ENCODE measurements around the gene YPEL5.

Gene YPEL5

GRCh38 chr2:30165050-30165520, 18.3 kb downstream of the YPEL5 start:
- peak; percentile 90 for DNase-seq (ENCODE audit: low read depth)

DNA sequence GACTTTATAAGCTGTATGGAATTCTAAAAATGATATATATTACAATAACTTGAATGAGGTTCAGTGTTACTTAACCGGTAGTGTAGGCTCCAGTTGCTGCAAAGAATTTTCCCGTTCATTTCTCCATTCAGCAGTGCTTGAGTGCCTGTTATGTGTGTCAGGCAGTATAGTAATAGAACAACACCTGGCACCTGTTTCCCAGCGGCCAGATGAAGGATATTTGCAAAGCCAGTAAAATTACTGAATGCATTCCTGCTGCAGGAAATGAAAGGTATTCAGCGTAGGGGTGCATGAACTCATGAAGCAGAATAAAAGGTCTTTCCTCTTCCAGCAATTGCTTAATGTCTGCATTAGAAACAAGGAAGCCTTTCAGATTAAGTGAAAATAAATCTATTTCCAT, 18.8 kb downstream of the YPEL5 start:
- DNase-seq (ENCODE audit: low read depth) = no peak

DNA sequence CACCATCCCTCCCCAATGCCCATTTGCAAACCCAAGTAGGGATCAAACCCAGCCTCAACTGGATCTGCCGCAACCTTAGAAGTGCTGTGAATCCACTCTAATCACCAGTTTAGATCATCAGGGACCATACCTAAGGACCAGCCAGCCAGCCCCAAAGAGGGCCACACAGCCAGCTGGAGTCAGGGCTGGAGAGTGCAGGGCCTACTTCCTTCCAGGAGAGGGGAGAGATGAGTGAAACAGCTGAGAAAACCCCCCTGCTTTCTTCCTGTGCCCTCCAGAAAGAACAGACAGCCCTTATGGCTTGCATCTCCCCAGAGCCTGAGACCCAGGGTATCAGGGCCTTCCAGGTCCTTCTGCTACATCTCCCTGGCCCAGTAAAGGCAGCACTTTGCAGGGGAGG, 25.8 kb downstream of the YPEL5 start:
- DNase-seq (ENCODE audit: low read depth) = no peak

GRCh38 chr2:30177440-30177839, 30.6 kb downstream of the YPEL5 start:
- DNase-seq (ENCODE audit: low read depth) = no peak

GRCh38 chr2:30177956-30178355, 31.1 kb downstream of the YPEL5 start:
- peak; percentile 6 for DNase-seq (ENCODE audit: low read depth)

- DNase-seq (ENCODE audit: low read depth) = peak; percentile 86
Measured at GRCh38 chr2:30178618-30179434, 32.0 kb downstream of the YPEL5 start.

- no peak for DNase-seq (ENCODE audit: low read depth)
Measured at GRCh38 chr2:30179536-30179935, 32.7 kb downstream of the YPEL5 start.

- no peak for DNase-seq (ENCODE audit: low read depth)
Measured at GRCh38 chr2:30180226-30180625, 33.4 kb downstream of the YPEL5 start.

- DNase-seq (ENCODE audit: low read depth) = no peak
Measured at GRCh38 chr2:30181176-30181575, 34.4 kb downstream of the YPEL5 start.

DNA sequence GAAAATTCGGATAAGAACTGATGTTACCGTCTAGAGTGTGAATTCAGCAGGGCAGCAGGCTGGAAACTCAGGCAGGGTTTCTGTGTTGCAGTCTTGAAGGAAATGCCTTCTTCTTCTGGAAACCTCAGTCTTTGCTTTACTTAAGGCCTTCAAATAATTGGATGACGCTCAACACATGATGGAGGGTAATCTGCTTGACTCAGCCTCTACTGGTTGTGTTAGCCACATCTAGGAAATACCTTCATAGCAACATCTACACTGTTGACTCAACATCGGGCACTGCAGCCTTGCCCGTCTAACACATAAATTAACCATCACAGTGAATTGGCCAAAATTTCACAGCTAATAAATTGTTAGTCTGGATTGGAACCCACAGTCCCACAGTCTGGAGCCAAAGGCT, 37.2 kb downstream of the YPEL5 start:
- DNase-seq (ENCODE audit: low read depth) = no peak

DNA sequence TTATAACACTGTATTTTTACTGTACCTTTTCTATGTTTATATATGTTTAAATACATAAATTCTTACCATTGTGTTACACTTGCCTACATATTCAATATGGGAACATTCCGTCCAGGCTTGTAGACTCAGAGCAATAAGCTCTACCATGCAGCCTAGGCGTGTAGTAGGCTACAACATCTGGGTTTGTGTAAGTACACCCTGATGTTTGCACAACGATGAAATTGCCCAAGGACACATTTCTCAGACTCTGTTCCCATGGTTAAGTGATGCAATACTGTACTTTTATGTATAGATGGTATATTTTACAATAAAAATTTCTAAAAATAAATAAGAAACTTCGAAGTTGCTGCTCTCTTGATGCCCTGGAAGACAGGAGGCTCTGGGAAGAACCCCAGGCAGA, 38.4 kb downstream of the YPEL5 start:
- peak; percentile 91 for DNase-seq (ENCODE audit: low read depth)

GRCh38 chr2:30188292-30188691, 41.5 kb downstream of the YPEL5 start:
- no peak for DNase-seq (ENCODE audit: low read depth)

DNA sequence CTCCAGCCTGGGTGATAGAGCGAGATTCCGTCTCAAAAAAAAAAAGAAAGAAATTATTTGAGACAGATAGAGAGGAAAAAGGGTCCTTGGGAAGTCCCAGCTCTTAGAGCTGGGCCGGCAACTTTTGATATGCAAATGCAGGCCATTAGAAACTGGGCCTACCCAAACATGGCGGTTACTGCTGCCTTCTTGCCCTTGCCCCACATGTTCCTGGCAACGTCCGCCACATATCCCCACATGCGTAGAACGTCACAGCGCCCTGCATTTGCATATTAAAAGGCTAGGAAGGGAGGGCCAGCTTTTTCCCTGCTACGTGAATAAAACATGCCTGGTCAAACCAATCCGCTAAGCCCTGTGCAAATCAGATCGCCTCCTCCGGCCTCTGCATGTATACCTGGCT, 43.8 kb downstream of the YPEL5 start:
- no peak for DNase-seq (ENCODE audit: low read depth)

- DNase-seq (ENCODE audit: low read depth) = no peak
Measured at GRCh38 chr2:30191107-30191506, 44.3 kb downstream of the YPEL5 start.

DNA sequence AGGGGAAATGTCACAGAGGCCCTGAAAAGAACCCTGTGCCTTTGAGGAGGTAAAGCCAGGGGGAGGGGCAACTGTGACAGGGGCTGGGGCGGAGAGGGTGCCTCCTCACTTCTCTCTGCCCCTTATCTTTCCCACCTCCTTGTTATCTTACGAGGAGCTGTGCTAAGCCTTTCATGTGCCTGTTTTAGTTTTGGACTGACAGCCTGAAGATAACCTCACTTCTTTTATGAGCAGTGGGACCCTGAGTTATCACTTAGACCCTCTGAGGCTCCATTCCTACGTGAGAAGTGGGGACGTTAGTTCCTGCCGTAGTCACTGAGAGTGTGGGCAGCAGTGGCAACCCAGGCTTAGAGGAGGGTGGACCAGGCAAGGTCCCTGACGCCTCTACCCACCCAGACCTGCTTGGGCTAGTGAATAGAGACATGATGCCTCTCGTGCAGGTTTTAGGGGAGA, 45.0 kb downstream of the YPEL5 start:
- DNase-seq (ENCODE audit: low read depth) = no peak

GRCh38 chr2:30192314-30192713, 45.5 kb downstream of the YPEL5 start:
- no peak for DNase-seq (ENCODE audit: low read depth)

DNA sequence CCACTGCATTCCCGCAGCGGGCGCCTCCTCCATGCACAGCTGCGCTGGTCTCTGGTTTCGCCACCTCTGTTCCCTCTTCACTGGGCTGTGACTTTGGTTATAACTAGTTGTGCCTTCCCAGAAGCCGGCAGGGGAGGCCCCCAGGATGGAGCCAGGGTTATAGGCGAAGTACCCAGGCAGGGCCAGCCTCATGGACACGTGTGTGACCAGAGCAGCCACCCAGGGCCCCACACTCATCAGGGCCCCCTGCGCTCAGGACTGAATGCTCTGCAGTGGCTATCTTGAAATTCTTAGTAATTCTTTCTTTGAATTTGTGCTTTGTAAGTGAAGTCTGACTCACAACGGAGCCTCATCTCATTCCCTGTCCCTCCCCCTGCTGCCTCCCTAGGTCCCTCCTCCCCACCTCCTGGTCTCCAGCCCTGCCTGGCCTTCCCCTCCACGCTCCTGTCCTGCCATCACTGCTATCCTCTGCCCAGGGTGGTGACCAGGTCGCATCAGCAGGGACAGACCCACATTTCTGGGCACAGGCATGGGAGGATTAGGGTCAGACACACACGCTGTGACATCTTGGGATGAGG, 46.4 kb downstream of the YPEL5 start:
- no peak for DNase-seq (ENCODE audit: low read depth)

DNA sequence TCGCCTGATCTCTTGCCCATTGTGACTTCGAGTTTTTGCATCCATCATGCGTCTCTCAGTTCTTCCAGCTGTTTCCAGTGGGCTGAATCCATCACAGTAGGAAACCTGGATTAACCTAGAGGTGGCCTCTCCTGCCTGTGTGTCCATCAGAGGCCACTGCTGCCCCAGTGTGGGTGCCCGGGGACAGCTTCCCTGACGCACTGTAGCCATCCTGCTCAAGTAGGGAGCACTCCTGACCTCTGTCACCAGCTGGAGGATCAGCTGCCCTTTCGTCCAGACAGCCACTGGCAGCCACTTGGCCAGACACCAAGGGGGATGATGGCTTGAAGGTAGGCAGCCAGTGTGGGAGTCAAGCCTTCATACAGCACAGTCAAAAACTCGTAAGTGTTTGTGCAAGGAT, 47.6 kb downstream of the YPEL5 start:
- DNase-seq (ENCODE audit: low read depth) = no peak

DNA sequence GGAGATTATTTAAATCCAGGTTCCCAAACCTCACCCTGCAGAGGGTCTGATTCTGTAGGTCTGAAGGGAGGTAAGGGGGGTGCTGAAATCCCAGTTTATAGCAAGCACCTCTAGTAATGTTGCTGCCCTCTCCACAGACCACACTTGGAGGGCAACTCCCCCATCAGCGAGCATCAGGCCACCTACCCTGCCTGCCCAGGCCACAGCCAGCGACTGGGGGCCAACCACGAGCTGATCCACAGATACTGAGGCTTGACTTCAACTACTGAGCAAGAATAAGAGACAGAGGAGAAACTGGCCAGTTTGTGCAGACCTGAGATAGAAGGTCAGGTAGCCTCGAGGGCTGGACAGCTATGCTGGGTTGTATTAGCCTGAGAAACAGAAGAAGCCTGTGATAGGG, 48.2 kb downstream of the YPEL5 start:
- no peak for DNase-seq (ENCODE audit: low read depth)

DNA sequence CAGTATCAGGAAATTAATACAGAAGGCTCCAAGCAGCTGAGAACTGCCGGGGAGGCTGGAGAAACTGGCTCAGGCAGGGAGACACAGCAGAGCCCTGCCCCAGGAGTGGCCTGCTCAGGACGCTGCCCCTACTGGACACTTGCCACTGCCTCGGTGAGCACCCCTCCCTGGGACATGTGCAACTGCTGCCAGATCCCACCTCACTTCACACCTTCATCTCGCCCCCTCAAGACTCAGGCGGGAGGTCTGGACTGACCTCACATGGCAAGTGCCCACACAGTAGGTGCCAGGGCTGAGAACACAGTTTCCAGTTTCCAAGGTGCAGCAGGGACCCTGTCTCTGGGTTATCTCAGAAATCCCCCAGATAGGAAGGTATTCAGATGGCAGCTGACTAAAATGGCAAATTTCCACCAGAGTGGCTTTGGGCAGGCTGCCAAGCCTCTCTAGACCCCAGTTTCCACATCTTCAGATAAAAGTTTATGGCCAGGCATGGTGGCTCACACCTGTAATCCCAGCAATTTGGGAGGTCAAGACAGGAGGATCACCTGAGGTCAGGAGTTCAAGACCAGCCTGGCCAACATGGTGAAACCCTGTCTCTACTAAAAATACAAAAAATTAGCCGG, 50.9 kb downstream of the YPEL5 start:
- no peak for DNase-seq (ENCODE audit: low read depth)

GRCh38 chr2:30201990-30202389, 55.2 kb downstream of the YPEL5 start:
- peak; percentile 18 for DNase-seq (ENCODE audit: low read depth)

GRCh38 chr2:30203156-30203555, 56.3 kb downstream of the YPEL5 start:
- no peak for DNase-seq (ENCODE audit: low read depth)

- DNase-seq (ENCODE audit: low read depth) = no peak
Measured at GRCh38 chr2:30204281-30204680, 57.5 kb downstream of the YPEL5 start.
